ENCODE measurements around the gene NTRK3.

Gene NTRK3

GRCh38 chr15:87930457-87930856 is 326.1 kb downstream of the NTRK3 start:
- no peak for TF ChIP-seq CTCF (IDR thresholded peaks at IDR 0.05; ENCODE audit: low read depth, low read length)
- no peak overlapping the region for H3K4me3 ChIP-seq (ENCODE audit: low read depth, low read length)

GRCh38 chr15:87929841-87930240 is 326.7 kb downstream of the NTRK3 start:
- H3K4me3 ChIP-seq (ENCODE audit: low read depth, low read length), result no peak overlapping the region
- no peak for TF ChIP-seq CTCF (IDR thresholded peaks at IDR 0.05; ENCODE audit: low read depth, low read length)

- H3K4me3 ChIP-seq (ENCODE audit: low read depth, low read length), result no peak overlapping the region
- no peak for TF ChIP-seq CTCF (IDR thresholded peaks at IDR 0.05; ENCODE audit: low read depth, low read length)
Measured at GRCh38 chr15:87924433-87924832, 332.1 kb downstream of the NTRK3 start.

- H3K4me3 ChIP-seq (ENCODE audit: low read depth, low read length), result no peak overlapping the region
- TF ChIP-seq CTCF (IDR thresholded peaks at IDR 0.05; ENCODE audit: low read depth, low read length), result no peak
Measured at GRCh38 chr15:87919064-87919463, 337.5 kb downstream of the NTRK3 start.

- H3K4me3 ChIP-seq (ENCODE audit: low read depth, low read length), result no peak overlapping the region
- TF ChIP-seq CTCF (IDR thresholded peaks at IDR 0.05; ENCODE audit: low read depth, low read length), result no peak
Measured at GRCh38 chr15:87917480-87917879, 339.1 kb downstream of the NTRK3 start.

- no peak overlapping the region for H3K4me3 ChIP-seq (ENCODE audit: low read depth, low read length)
- TF ChIP-seq CTCF (IDR thresholded peaks at IDR 0.05; ENCODE audit: low read depth, low read length), result no peak
Measured at GRCh38 chr15:87916208-87916607, 340.3 kb downstream of the NTRK3 start.

- no peak for TF ChIP-seq CTCF (IDR thresholded peaks at IDR 0.05; ENCODE audit: low read depth, low read length)
- H3K4me3 ChIP-seq (ENCODE audit: low read depth, low read length), result no peak overlapping the region
Measured at GRCh38 chr15:87910301-87910700, 346.2 kb downstream of the NTRK3 start.

Measured in WI38 (cell line).